ENCODE data around the gene MACROD2.

DNA sequence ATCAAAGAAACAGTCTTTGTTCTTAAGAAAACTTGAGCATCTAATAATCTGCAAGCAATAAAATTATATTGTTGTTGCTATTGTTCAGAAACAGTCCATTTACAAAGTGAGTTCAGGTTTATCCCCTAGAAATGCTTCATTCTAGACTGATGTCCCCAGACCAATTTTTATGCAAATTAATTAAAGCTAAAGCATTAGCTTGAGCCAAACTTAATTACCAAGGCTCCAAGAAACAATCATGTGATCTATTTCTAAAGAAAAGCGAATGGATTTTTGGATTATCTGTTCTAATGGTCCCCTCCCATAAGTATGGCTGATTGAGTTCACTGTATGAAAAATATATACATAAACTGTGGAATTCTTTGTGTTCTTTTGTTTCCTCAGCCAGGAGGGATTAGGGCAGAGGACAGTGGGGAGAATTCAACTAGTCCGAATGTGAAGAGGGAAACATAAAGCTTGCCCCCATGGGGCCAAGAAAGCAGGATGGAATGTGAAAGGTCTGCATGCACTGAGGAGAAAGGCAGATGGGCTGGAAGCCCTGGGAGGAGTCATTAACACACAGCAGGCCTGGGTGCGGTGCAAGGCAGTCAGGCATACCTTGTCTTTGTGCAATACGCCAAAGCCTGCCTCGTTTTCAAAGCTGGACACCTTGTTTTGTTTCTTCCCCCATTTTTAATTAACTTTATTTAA, 1980.9 kb downstream of the MACROD2 start:
- TF ChIP-seq, protein P1, sequence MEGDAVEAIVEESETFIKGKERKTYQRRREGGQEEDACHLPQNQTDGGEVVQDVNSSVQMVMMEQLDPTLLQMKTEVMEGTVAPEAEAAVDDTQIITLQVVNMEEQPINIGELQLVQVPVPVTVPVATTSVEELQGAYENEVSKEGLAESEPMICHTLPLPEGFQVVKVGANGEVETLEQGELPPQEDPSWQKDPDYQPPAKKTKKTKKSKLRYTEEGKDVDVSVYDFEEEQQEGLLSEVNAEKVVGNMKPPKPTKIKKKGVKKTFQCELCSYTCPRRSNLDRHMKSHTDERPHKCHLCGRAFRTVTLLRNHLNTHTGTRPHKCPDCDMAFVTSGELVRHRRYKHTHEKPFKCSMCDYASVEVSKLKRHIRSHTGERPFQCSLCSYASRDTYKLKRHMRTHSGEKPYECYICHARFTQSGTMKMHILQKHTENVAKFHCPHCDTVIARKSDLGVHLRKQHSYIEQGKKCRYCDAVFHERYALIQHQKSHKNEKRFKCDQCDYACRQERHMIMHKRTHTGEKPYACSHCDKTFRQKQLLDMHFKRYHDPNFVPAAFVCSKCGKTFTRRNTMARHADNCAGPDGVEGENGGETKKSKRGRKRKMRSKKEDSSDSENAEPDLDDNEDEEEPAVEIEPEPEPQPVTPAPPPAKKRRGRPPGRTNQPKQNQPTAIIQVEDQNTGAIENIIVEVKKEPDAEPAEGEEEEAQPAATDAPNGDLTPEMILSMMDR (conservative IDR thresholded peaks at IDR 0.05 in 1 of 2, IDR thresholded peaks at IDR 0.05 in 1 of 2; ENCODE audit: extremely low read depth in 1 of 2, insufficient read depth in 1 of 2, low read depth in 1 of 2, low read length in 2 of 2) = no peak
- no peak for TF ChIP-seq EZH2 (IDR thresholded peaks at IDR 0.05; ENCODE audit: borderline replicate concordance, low read length)

Measured in mammary epithelial cell (primary cell).